Inflammatory macrophage treated with lipopolysaccharide for 1 hour (primary cell): ENCODE data around the gene CHST10.
"Not testable (repeated sequence)": the region's sequence is repeated elsewhere in the genome, so short reads cannot be mapped to it uniquely, and the experiment has no call there.

ENCODE experiments used
- DNase-seq, 2 donors: peaks; one replicate each; pipeline ENCODE4 v3.0.0-alpha.2; 2020 to 2022

CHST10 gene

GRCh38 chr2:100391735-100392515, 25.5 kb downstream of the CHST10 start:
- DNase-seq, result no peak

- DNase-seq, result no peak
Measured at GRCh38 chr2:100390001-100390940, 27.2 kb downstream of the CHST10 start.

DNA sequence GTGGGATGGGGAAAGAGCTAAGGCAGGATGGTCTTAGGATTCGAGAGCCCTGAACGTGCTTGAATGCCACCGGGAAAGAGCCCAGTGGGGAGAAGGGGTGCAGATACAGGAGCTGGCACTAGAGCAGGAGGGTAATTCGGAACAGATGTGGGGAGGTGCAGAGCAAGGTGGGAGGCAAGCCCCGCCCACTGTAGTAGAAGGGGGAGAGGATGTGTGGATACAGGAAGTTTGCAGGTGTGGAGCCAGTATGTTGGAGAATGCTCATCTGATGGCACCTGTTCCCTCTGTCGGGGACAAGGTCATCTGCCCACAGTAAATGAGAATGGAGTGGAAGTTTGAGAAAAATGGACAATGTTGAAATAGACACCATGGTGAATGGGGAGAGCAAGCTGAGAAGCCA, 28.8 kb downstream of the CHST10 start:
- DNase-seq, result no peak

GRCh38 chr2:100383954-100384353, 33.5 kb downstream of the CHST10 start:
- DNase-seq, result peak in 1 of 2 donors; percentile 6

DNA sequence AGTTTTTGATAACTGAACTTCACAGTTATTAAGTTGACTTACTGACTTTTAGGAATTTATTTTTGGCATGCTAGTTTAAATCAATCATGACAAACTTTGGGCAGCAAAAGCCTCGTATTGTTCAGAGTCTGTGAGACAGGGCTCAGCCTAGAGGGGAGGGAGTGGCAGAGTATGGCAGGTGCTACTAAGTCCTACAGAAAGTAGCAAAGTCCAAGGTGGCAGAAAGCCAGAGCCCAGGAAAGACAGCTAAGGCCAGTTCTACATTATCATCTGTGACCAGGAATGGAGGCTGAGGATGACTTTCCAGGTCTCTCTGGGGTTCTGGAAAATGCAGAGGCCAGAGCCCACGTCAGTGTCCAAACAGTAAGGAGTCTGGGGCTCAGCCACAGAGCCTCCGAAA, 34.2 kb downstream of the CHST10 start:
- DNase-seq, result no peak

GRCh38 chr2:100381240-100381639, 36.2 kb downstream of the CHST10 start:
- DNase-seq, result peak; percentile 71 to 98

GRCh38 chr2:100380681-100381080, 36.8 kb downstream of the CHST10 start:
- no peak for DNase-seq

- DNase-seq, result no peak
Measured at GRCh38 chr2:100376836-100377235, 40.6 kb downstream of the CHST10 start.

- no peak for DNase-seq
Measured at GRCh38 chr2:100367163-100367562, 50.3 kb downstream of the CHST10 start.

DNA sequence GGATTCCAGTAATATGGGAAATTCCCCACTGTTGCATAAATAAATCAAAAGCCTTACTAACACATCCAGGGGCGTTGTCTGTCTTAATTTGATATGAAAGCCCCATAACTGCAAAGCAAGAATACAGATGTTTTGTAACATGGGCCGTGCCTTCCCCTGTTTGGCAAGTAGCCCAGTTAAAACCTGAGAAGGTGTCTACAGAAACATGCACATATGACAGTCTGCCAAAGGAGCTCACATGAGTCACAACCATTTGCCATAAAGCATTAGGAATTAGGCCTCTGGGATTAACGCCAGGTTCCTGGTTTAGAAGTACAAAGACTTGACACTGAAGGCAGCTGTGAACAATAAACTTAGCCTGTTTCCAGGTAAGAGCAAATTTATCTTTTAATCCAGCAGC, 52.0 kb downstream of the CHST10 start:
- no peak for DNase-seq

DNA sequence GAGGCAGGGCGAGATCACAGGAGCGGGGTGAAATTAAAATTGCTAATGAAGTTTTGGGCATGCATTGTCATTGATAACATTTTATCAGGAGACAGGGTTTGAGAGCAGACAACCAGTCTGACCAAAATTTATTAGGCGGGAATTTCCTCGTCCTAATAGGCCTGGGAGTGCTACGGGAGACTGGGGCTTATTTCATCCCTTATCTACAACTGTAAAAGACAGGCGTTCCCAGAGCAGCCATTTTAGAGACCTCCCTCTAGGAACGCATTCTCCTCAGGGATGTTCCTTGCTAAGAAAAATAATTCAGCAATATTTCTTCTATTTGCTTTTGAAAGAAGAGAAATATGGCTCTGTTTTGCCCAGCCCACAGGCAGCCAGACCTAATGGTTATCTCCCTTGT, 55.2 kb downstream of the CHST10 start:
- not testable (repeated sequence) for DNase-seq

GRCh38 chr2:100359576-100359975, 57.9 kb downstream of the CHST10 start:
- DNase-seq, result no peak

DNA sequence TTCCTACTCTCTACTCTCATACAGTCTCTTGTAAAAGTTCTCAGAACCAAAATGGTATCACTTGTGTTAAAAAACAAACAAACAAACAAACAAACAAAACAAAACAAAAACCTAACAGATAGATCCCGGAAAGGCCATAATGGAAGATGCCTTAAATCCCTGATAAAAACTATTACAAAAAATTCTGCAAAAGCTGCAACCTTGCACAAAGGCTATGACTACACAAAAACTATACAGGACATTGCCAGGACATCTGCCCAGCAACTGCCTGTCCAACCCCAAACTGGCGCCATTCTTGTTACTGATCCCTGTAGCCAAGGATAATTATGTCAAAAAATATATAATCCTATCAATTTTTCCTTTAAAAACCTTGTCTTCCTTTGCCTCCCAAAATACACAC, 58.9 kb downstream of the CHST10 start:
- DNase-seq, result no peak

- no peak for DNase-seq
Measured at GRCh38 chr2:100352521-100352920, 64.9 kb downstream of the CHST10 start.

GRCh38 chr2:100350661-100351185, 66.7 kb downstream of the CHST10 start:
- no peak for DNase-seq

- not testable (repeated sequence) for DNase-seq
Measured at GRCh38 chr2:100345144-100345543, 72.3 kb downstream of the CHST10 start.

DNA sequence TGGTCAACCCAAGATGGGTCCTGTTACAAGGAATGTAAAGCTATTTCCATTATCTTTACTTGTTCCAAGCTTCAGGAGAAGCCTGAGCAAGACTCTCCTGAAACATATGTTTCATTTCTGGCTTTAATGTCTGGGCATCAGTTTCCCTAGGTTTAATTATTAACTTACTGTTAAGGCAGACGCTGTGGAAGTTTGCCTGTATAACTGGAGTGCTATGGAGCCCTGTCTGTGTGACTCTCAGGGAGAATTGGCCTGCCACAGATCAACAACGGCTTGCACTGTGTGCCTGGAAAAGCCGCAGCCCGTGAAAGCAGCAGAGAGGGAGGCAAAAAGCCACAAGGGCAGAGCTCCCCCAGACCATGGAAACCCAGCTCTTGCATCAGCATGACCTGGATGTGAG, 73.0 kb downstream of the CHST10 start:
- DNase-seq, result no peak

GRCh38 chr2:100342466-100342865, 75.0 kb downstream of the CHST10 start:
- not testable (repeated sequence) for DNase-seq
